Tibial artery (tissue), 4 donors: Measurements from ENCODE around the gene TGFBR3.

Source experiments
- DNase-seq, 2 donors: peaks; one replicate each; pipeline ENCODE4 v3.0.0-alpha.2; 2019
- H3K27ac ChIP-seq, 2 donors: fragments of 200-600 bp; sonication (generic) in 1 of 2; 1 replicate in 1 of 2; 2 replicates in 1 of 2; pipeline ENCODE4 v1.5.1; 2018 to 2019; ENCODE audit warnings: mild to moderate bottlenecking in 1 of 2
- H3K27me3 ChIP-seq, 2 donors: fragments of 200-600 bp; sonication (generic) in 1 of 2; one replicate each; pipeline versions ENCODE4 v1.5.1 to v1.6.0; 2016 to 2019
- H3K36me3 ChIP-seq, 3 donors: fragments of 200-600 bp; sonication (generic) in 2 of 3; one replicate each; pipeline ENCODE4 v1.5.1; 2016 to 2019; ENCODE audit warnings: mild to moderate bottlenecking in 2 of 3
- H3K4me1 ChIP-seq, 4 donors: fragments of 200-600 bp; sonication (generic) in 2 of 4; 1 replicate in 3 of 4; 2 replicates in 1 of 4; pipeline ENCODE4 v1.5.1; 2016 to 2019
- H3K4me3 ChIP-seq, 2 donors: fragments of 200-600 bp; sonication (generic) in 1 of 2; 1 replicate in 1 of 2; 2 replicates in 1 of 2; pipeline ENCODE4 v1.5.1; 2018 to 2019; ENCODE audit warnings: mild to moderate bottlenecking in 2 of 2
- H3K9me3 ChIP-seq, 3 donors: fragments of 200-600 bp; sonication (generic) in 1 of 3; one replicate each; pipeline ENCODE4 v1.5.1; 2016 to 2019
- intact Hi-C: fragments of 100-400 bp; cut with DNase I; formaldehyde crosslinking; loops from one replicate; pipeline ENCODE4 v1.15.0; 2023; ENCODE audit warnings: low total_unique reads
- TF ChIP-seq, protein P1 (sequence below), 2 experiments: fragments of 200-600 bp in 1 of 2; fragments of 450-650 bp in 1 of 2; IDR thresholded peaks; one replicate each; pipeline ENCODE4 v1.5.1; 2017 to 2019; ENCODE audit warnings: antibody characterized with exemption in 2 of 2, mild to moderate bottlenecking in 1 of 2, moderate library complexity in 1 of 2

The TGFBR3 gene

DNA sequence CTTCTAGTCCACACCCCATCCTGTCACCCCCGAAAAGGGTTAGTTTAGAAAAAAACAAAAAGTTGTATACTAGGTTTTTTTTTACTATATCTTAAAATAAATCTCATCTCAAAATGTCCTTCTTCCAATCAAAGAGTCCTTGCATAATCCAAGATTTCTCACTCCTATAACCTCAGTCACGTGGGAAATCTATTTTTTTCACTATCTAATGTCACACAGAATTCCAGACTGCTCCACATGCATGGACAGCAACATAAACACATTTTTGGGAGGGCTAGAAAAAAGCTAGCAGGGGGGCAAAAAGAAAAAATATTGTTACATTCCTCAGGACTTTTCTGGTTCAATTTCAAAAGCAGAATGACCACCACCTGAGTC, 39.3 kb downstream of the TGFBR3 start:
- no peak overlapping the region for H3K4me3 ChIP-seq
- H3K4me1 ChIP-seq: peaks cover 0 to 40% (median 19%) of the 10 kb centered on the region in 4 donors
- no peak for DNase-seq
- no peaks in the 10 kb centered on the region for H3K9me3 ChIP-seq
- H3K27ac ChIP-seq: peak overlapping the region; percentile 57 to 62
- H3K27me3 ChIP-seq: no peaks in the 10 kb centered on the region
- no peaks in the 10 kb centered on the region for H3K36me3 ChIP-seq
- intact Hi-C loops: no loop called here
- TF ChIP-seq, protein P1, sequence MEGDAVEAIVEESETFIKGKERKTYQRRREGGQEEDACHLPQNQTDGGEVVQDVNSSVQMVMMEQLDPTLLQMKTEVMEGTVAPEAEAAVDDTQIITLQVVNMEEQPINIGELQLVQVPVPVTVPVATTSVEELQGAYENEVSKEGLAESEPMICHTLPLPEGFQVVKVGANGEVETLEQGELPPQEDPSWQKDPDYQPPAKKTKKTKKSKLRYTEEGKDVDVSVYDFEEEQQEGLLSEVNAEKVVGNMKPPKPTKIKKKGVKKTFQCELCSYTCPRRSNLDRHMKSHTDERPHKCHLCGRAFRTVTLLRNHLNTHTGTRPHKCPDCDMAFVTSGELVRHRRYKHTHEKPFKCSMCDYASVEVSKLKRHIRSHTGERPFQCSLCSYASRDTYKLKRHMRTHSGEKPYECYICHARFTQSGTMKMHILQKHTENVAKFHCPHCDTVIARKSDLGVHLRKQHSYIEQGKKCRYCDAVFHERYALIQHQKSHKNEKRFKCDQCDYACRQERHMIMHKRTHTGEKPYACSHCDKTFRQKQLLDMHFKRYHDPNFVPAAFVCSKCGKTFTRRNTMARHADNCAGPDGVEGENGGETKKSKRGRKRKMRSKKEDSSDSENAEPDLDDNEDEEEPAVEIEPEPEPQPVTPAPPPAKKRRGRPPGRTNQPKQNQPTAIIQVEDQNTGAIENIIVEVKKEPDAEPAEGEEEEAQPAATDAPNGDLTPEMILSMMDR (IDR thresholded peaks at IDR 0.05): no peak

DNA sequence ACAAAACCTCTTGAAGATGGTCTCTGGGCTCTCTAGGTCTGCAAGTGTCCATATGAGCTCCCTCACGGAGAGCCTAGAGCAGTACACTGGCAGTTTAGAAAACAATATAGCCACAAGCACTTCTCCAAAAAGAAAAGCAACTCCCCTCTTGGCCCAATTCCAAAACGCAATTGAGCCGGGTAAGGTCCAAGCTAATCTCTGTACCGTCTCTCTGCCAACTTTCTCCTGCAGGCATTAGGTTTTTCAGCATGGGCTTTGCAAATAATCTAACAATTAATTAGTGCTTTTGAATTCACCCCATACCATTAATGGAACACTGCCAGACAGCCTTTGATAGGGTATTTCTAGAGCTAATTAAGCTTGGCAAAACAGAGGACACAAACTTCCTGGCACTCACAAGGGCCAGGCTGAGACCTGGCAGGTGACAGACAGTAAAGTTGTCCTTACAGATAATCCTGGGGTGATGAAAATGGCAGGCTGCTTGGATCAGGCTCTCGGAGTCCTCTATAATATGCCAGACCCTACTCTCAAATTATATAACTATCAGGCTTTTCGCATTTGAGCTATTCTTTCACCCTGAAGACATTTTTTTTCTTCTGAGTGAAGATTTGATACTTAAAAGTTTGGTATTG, 39.8 kb downstream of the TGFBR3 start:
- H3K27ac ChIP-seq: peak overlapping the region; percentile 57 to 62
- peak in 1 of 2 donors; percentile 55 for DNase-seq
- no peaks in the 10 kb centered on the region for H3K36me3 ChIP-seq
- peaks cover 0 to 35% (median 17%) of the 10 kb centered on the region in 4 donors for H3K4me1 ChIP-seq
- TF ChIP-seq, protein P1 (IDR thresholded peaks at IDR 0.05): no peak
- intact Hi-C loops: no loop called here
- H3K4me3 ChIP-seq: no peak overlapping the region
- H3K27me3 ChIP-seq: no peaks in the 10 kb centered on the region
- no peaks in the 10 kb centered on the region for H3K9me3 ChIP-seq

DNA sequence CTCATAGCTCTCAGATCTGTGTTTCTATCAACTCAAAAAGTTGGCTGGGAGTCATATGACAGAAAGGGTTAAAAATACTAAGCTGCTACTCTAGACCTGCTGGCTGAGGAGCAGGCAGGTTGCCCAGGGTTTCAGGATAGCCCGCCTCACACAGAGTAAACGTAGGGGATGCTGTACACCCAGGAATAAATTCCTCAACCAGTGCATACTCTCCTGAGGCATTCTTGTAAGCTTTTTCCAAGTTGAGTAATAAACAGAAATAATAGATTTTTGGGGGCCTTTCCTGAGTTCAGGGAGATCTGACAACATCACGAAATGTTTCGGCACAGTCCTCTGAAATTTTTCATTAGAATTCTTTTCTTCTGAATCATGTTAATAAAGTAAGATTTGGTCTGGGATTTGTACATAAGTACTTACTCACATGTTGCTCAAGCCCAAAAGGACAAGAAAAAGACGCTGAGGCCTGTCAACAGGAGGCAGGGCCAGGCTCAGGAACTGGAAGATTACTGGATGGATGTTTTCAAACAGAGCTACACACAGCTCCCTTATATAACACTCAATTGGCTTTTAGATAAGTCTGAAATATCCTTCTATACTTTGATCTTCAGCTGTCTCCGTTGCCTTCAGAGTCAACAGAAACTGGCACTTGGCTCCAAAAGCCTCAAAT, 41.0 kb downstream of the TGFBR3 start:
- Histone ChIP-seq H3K27me3 (no peaks in the 10 kb centered on the region), H3K27ac (peak overlapping the region; percentile 57 to 62), H3K4me3 (no peak overlapping the region), H3K36me3 (no peaks in the 10 kb centered on the region), H3K9me3 (no peaks in the 10 kb centered on the region), H3K4me1 (peaks cover 0 to 29% (median 14%) of the 10 kb centered on the region in 4 donors)
- TF ChIP-seq, protein P1 (IDR thresholded peaks at IDR 0.05): no peak
- DNase-seq: peak; percentile 82 to 86
- intact Hi-C loops: no loop called here

DNA sequence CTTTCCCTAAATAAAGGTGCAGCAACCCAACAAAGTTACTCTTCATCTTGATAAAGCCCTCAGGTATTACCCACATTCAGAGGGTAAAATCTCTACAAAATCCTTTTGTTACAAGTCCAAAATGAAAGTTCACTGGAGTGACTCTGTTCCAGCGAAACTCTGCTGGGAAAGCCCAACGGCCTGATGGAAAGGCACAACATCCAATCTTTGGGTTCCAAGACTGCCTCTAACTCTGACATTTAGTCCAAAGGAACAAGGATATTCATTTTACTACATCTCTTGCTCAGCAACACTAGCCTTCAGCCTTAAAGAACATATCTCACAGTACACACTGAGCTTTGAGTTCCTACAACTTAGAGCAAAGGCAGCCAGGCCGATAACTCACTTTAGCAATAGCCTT, 42.1 kb downstream of the TGFBR3 start:
- Histone ChIP-seq H3K27ac (peak overlapping the region in 1 of 2 donors; percentile 57), H3K27me3 (no peaks in the 10 kb centered on the region), H3K4me3 (no peak overlapping the region), H3K36me3 (no peaks in the 10 kb centered on the region), H3K9me3 (no peaks in the 10 kb centered on the region), H3K4me1 (peaks cover 0 to 29% (median 13%) of the 10 kb centered on the region in 4 donors)
- TF ChIP-seq, protein P1 (IDR thresholded peaks at IDR 0.05): no peak
- intact Hi-C loops: no loop called here
- DNase-seq: no peak

DNA sequence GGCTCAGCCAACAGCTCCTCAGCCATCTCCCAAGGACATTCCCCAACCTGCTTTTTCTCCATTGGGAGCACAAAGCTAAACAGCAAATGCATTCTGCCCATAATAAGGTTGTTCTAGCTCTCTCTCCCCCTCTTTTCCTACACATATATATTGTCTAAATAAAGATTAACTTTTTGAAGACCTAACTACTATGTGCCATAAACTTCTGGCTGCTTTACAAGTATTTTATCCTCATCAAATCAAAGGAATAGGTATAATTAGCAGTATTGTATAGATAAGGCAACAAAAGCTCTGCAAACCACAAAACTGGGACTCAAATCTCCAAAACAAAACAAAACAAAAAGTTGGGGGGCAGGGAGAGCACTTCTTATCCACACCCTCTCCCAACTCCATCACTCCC, 43.4 kb downstream of the TGFBR3 start:
- TF ChIP-seq, protein P1 (IDR thresholded peaks at IDR 0.05): no peak
- DNase-seq: no peak
- intact Hi-C loops: no loop called here
- Histone ChIP-seq H3K4me1 (peaks cover 0 to 29% (median 13%) of the 10 kb centered on the region in 4 donors), H3K9me3 (no peaks in the 10 kb centered on the region), H3K27ac (no peak overlapping the region), H3K27me3 (no peaks in the 10 kb centered on the region), H3K36me3 (no peaks in the 10 kb centered on the region), H3K4me3 (no peak overlapping the region)
